K562 (cell line): ENCODE results near the gene SRD5A1. TPM values are rescaled to one million over a fixed set of nuclear protein-coding genes. Genes with fewer than 3 reads are reported as not detected.

Experiments used
- ARID3B ChIP-seq: fragments of 250-450 bp; sonication (Bioruptor Pico); IDR thresholded peaks from 2 replicates; pipeline ENCODE4 v1.4.0; 2020; ENCODE audit warnings: borderline replicate concordance
- BACH1 ChIP-seq: fragments of 200-800 bp; sonication (Bioruptor generic); IDR thresholded peaks from 2 replicates; pipeline ENCODE4 v1.6.1; 2016; ENCODE audit warnings: missing genetic modification characterization, missing compliant biosample characterization
- BRD9 ChIP-seq: fragments of 450-650 bp; IDR thresholded peaks from 2 replicates; pipeline ENCODE4 v1.6.1; 2018; ENCODE audit warnings: low read depth; ENCODE audit not compliant: partially characterized antibody
- NFIC ChIP-seq: fragments of 450-650 bp; IDR thresholded peaks from 2 replicates; pipeline ENCODE4 v1.6.1; 2017; ENCODE audit warnings: mild to moderate bottlenecking, inconsistent platforms
- NFXL1 ChIP-seq: fragments of 450-650 bp; formaldehyde crosslinking; IDR thresholded peaks from 2 replicates; pipeline ENCODE4 v1.4.0; 2021; ENCODE audit warnings: mild to moderate bottlenecking
- NUFIP1 ChIP-seq: fragments of 450-650 bp; IDR thresholded peaks from 2 replicates; pipeline ENCODE4 v1.6.1; 2018; ENCODE audit not compliant: partially characterized antibody
- SIRT6 ChIP-seq: IDR thresholded peaks from one replicate; pipeline ENCODE4 v1.6.1; 2012; ENCODE audit warnings: low read depth, mild to moderate bottlenecking, control low read depth, inconsistent platforms, low read length, moderate library complexity
- STAT6 ChIP-seq: sonication (generic); formaldehyde crosslinking; IDR thresholded peaks from 2 replicates; pipeline ENCODE4 v1.8.1; 2023; ENCODE audit warnings: mild to moderate bottlenecking, missing genetic modification reagents
- TCF15 ChIP-seq: fragments of 250-450 bp; sonication (Bioruptor Pico); IDR thresholded peaks from 2 replicates; pipeline ENCODE4 v1.8.0; 2022; ENCODE audit warnings: moderate library complexity, mild to moderate bottlenecking, inconsistent platforms
- ZBTB40 ChIP-seq, 2 experiments: fragments of 450-650 bp in 1 of 2; sonication (generic) in 1 of 2; formaldehyde crosslinking in 1 of 2; IDR thresholded peaks; 2 replicates each; pipeline versions ENCODE4 v1.7.1 to v1.9.0; 2016 to 2022; ENCODE audit warnings: inconsistent platforms in 1 of 2, mild to moderate bottlenecking in 1 of 2, missing genetic modification reagents in 1 of 2
- ZNF75A ChIP-seq: fragments of 450-650 bp; formaldehyde crosslinking; IDR thresholded peaks from 2 replicates; pipeline ENCODE4 v1.4.0; 2020; ENCODE audit warnings: mild to moderate bottlenecking
- ZSCAN32 ChIP-seq: fragments of 450-650 bp; formaldehyde crosslinking; IDR thresholded peaks from 2 replicates; pipeline ENCODE4 v1.4.0; 2020; ENCODE audit warnings: mild to moderate bottlenecking, moderate library complexity
- polyA plus RNA-seq, 8 experiments: library from polyadenylated mRNA; depleted of rRNA in 4 of 8; stranded (reverse) in 5 of 8; unstranded in 3 of 8; fragments of >200 nt; fragmentation: Nextera tagmentation in 2 of 8; fragmentation: Illumina TruSeq in 1 of 8; extraction: Ambion mirVana in 2 of 8; extraction: Trizol in 1 of 8; gene quantifications; 2 replicates each; pipeline versions ENCODE4 v1.2.1 to v1.2.3, GENCODE V29; 2011 to 2014; ENCODE audit warnings: inconsistent platforms in 1 of 8, missing spikeins in 1 of 8
- total RNA-seq, 7 experiments: library from RNA; depleted of rRNA in 6 of 7; stranded (reverse); fragments of >200 nt in 6 of 7; fragmentation: Illumina TruSeq in 2 of 7; extraction: Trizol in 2 of 7; gene quantifications; 2 replicates each; pipeline versions ENCODE4 v1.2.1 to v1.2.3, GENCODE V29; 2011 to 2021; ENCODE audit warnings: low replicate concordance in 1 of 7

SRD5A1 gene
- total and polyA plus RNA-seq, 9 of the 15 experiments (the other 6 are each of a cell fraction or from before 2014, with no cell fraction given): 1.3 to 22.6 (median 8.1) TPM

- no peak for TF ChIP-seq ZBTB40 (IDR thresholded peaks at IDR 0.05)
- no peak for TF ChIP-seq ZBTB40 (CRISPR knock-in tag; IDR thresholded peaks at IDR 0.05)
- TF ChIP-seq NUFIP1: no peak
- no peak for TF ChIP-seq ZNF75A
- no peak for TF ChIP-seq NFXL1
- TF ChIP-seq BACH1 (tag): no peak
- no peak for TF ChIP-seq STAT6 (CRISPR knock-in tag)
- no peak for TF ChIP-seq TCF15 (CRISPR knock-in tag)
- no peak for TF ChIP-seq ARID3B (CRISPR knock-in tag)
- TF ChIP-seq BRD9: no peak
- no peak for TF ChIP-seq NFIC
- no peak for TF ChIP-seq ZSCAN32 (CRISPR knock-in tag)
- no peak for TF ChIP-seq SIRT6
These were observed 5.0 kb downstream of the SRD5A1 start (continued) for GRCh38 chr5:6638236-6638635.
